Neural progenitor cell (in vitro differentiated cells): Measurements from ENCODE around the gene RRP8.

ENCODE experiments used
- CTCF ChIP-seq: fragments of 200-600 bp; sonication (generic); IDR thresholded peaks from 2 replicates; pipeline ENCODE4 v1.5.1; 2017; ENCODE audit warnings: antibody characterized with exemption, mild to moderate bottlenecking
- EZH2 ChIP-seq: fragments of 200-600 bp; sonication (generic); IDR thresholded peaks from 2 replicates; pipeline ENCODE4 v1.6.1; 2017; ENCODE audit warnings: antibody characterized with exemption, mild to moderate bottlenecking, moderate library complexity

DNA sequence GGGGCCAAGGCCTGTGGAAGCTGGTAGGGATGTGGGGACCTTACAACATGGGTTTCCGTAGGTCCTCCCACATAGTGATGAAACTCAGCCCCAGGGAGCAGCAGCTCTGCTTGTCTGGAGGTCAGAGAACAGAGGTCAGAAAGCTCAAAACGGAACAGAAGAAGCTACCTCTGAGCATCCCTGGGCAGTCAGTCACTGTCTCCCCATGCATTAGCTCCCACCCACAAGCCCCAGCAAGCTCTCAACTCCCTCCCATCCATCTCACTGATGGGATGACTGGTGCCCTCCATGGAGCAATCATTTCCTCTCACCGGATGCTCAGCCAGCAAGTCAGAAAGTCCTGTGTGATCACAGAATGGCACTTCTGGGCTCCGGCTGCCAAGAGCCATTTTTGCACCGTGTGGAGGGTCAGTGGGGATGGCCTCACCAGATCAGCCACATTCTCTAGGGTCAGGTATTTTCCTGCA, 13.9 kb upstream of the RRP8 start:
- TF ChIP-seq EZH2 (no peak), CTCF (no peak)
